Activated CD4-positive, CD25-positive, alpha-beta regulatory T cell treated with anti-CD3 and anti-CD28 coated beads, Interleukin-2, amount 50 U/mL, for 16 hours (primary cell): ENCODE measurements around the gene GMDS.

ENCODE experiments used
- DNase-seq: peaks from one replicate; pipeline ENCODE4 v3.0.0-alpha.2; 2020; ENCODE audit warnings: low read depth, low spot score

Gene GMDS

DNA sequence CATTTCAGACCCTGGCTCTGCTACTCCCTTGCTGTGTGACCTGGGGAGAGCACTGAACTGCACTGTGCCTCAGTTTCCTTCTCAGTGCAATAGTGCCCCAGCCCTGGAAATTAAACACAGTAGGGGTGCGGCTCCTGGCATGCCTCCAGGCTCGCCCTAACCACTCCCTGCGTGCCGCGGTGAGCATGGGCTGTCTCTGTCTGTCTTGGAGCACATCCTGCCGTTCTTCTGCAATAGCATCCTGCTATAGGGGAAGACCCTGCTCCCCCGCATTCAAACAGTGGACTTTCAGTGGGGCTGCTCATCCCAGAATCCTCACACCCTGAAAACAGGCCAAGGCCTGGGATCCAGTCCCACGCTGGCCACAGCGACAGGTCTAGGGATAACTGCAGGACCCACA, 506.2 kb downstream of the GMDS start:
- DNase-seq = no peak

- DNase-seq = no peak
Measured at GRCh38 chr6:1738558-1739081, 506.8 kb downstream of the GMDS start.

DNA sequence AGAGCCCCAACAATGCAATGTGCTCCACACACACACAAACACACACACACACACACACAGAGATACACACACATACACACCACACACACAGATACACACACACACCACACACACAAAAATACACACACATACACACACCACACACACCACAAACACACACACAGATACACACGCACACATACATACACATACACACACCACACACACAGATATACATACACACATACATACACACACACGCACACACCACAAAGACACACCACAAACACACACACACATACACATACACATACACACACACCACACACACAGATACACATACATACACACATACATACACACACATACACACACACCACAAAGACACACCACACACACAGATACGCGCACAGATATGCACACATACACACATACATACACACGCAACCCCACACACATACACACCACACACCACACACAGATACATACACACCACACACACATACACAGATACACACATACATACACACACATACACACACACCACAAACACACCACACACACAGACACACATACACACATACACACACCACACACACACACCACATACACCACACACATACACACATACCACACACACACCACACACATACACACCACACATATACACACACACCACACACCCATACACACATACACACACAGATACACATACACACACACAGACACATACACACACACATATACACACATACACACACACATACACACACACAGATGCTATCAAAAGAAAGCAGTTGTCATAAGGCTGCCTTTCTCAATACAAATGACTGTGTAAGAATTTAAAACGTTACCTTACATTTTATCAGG, 507.7 kb downstream of the GMDS start:
- no peak for DNase-seq

DNA sequence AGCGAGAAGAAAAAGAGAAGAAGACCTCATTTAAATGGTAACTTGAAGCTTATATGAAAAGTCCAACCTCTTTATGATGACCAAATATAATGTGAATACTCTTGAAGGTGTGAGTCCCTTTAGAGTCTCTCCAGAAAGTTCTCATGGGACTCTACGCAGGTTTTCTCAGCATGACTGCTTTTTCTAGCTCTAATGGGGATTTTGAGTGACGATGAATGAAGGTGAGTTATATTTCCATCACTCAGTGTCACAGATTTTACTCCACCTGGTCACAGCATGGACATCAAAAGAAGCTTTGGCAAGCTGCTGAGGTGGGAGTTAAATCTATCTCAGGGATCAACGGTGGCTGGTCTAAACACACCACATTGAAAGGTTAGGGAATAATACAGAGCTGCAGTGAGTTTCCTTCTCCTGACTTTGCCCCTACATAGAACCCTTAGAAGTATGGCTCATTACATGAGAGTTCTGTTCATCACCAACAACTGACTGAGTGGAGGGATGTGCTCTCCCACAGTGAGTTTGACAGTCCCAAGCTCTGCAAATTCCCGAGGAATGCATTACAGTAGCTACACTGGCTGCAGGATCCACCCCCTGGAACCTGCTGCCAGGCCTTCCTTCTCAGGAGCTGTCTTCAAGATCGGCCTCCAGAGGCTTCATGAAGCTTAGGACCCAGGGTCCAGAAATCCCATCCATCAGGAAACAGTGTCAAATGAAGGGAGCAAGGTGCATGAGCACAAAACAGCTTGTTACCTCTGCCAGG, 508.9 kb downstream of the GMDS start:
- DNase-seq = no peak

DNA sequence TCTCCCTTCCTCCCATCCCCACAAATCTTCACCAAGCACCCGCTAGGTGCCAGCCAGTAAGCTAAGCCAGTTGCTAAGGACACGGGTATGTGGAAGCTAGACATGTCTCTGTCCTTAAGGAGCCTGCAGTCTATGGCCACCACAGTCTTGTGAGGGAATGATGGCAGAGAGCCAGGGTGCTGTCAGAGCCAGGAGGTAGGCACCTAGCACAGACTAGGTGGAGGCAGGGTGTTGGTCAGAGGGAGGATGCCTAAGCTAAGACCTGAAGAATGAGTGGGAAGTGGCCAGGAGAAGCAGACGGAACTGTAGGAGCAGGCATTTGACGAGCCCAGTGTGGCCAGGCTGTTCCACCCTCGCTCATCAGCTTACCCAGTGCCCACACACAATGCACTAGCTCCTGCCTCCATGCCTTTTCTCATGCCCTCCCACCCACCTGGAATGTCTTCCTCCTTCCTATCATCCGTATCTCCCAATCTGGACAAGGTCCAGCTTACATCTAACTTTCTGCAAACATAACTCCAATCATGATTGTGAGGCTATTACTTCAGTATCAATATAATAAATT, 510.1 kb downstream of the GMDS start:
- DNase-seq = no peak

- no peak for DNase-seq
Measured at GRCh38 chr6:1730882-1731281, 514.5 kb downstream of the GMDS start.

- no peak for DNase-seq
Measured at GRCh38 chr6:1729750-1730140, 515.7 kb downstream of the GMDS start.

DNA sequence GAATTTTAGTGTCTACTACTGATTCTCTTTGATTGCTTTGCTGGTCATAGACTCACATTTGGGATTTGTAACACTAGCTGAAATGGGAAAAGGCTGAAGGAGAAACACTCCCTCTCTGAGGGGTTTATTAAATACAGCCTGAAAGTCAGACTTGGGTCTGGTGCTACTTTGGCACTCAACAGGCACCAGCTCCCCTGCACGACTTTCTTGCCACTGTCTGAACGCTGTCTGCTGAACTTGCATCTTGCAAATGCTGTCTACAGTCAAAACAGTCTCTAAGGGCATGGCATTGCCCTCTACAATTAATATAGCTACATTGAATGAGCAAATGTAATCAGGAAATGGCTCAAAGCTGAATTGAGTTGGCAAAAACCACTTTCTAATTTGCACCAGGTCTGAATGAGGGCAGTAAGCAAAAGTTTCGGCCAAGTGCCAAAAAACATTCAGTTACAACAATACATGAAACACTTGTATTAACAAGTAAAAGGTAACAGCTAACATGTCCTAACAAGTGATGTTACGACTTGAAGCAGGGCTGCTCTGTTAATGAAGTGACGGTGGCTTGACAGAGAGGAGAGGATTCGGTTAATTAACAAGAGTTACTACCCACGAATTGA, 516.2 kb downstream of the GMDS start:
- no peak for DNase-seq

DNA sequence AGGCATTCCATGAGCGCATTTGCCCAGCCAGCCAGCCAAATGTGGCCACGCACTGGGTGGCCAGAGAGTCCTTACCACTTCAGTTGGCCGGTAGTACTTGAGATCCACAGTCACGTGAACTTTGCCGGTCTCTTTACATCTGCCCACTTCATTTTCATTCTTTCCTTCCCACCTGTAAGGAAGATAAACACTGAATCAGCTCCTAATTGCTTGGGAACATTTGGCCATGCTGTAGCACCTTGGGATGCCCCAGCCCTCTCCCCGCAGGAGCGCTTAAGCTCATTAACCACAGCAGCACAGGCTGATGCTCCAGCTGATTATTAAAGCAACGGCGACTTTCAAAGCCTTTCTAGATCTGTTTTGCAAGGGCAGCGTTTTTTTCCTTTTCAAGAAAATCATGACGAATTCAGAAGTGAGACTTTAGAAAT, 519.0 kb downstream of the GMDS start:
- DNase-seq = no peak

- DNase-seq = no peak
Measured at GRCh38 chr6:1724616-1725015, 520.8 kb downstream of the GMDS start.

- DNase-seq = no peak
Measured at GRCh38 chr6:1724124-1724523, 521.3 kb downstream of the GMDS start.

- DNase-seq = no peak
Measured at GRCh38 chr6:1722801-1723200, 522.6 kb downstream of the GMDS start.

- DNase-seq = no peak
Measured at GRCh38 chr6:1720620-1721322, 524.6 kb downstream of the GMDS start.

DNA sequence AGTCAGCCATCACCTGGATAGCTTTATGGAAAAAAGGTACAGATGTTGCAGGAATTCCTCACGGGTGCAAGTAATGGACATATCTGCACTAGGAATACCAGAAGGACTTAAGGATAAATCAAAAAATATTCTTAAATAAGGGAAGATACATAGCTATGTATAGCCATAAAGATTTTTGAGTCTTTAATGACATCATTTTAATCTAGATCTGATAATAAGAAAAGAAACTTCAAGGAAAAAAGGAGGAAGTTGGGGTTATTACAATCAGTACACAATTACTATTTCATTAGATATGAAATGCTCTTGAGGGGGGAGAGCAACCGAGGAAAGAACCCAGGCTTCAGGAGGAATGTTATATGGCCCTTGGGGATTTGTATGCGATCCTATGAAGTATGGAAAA, 525.5 kb downstream of the GMDS start:
- no peak for DNase-seq

DNA sequence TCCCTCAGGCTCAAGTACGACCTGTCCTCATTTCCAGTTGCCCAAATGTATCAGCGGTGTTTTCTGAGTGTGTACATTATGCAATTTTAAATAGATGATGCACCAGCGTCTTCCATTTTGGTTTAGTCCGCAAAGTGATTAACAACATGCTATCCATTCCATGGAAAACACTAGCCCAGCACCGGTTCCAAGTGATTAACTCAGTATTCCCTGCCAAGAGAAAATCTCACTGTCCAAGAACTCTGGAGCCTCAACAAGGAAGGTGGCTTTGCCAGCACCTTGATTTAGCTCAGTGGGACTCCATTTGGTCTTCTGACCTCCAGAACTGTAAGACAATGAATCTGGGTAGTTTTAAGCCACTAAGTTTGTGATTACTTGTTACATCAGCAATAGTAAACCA, 528.5 kb downstream of the GMDS start:
- no peak for DNase-seq

- DNase-seq = no peak
Measured at GRCh38 chr6:1716396-1716795, 529.0 kb downstream of the GMDS start.

- no peak for DNase-seq
Measured at GRCh38 chr6:1715336-1715735, 530.1 kb downstream of the GMDS start.

DNA sequence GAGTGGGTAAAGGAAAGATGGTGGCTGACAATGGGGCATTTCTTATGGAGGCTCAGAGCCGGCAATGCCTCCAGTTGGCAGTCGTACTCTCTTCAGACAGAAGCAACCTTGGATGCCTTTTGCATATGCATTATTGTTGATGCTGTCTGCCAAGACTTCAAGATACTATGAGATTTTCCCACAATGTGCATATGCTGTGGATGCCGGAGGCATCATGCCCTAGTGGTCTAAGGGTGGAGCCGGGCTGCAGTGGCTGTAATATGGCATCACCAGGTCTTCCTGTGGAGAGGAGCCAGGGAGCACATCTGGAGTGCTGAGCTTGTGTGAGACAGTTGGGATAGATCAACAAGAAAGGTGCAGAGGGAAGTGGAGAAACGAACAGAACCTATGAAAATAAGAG, 530.8 kb downstream of the GMDS start:
- DNase-seq = no peak

DNA sequence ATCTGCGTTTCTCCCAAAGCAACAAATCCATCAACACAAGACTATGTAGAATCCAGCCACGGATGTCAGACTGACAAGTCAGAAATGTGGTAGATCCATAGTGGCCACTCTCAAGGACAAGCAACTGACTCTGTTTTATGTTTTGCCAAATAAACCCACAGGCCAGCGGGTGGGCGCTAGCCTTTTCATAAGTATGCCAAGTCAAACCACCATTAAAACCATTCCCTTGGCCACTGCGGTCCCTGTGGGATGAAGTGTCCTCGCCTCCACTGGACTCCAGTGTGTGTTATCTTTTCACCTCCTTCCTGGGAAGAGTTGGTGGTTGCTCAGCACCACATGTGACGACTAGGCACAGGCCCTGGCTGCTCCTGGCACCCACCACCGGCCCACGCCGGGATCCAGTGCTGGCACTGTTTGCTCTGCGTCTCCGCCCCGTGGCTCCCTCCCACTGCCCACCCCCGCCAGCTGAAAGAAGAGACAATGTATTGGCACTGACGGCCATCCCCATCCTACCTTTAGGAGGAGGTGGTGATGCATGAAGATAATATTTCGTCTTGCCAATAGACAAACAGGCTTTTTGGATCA, 532.3 kb downstream of the GMDS start:
- DNase-seq = no peak

DNA sequence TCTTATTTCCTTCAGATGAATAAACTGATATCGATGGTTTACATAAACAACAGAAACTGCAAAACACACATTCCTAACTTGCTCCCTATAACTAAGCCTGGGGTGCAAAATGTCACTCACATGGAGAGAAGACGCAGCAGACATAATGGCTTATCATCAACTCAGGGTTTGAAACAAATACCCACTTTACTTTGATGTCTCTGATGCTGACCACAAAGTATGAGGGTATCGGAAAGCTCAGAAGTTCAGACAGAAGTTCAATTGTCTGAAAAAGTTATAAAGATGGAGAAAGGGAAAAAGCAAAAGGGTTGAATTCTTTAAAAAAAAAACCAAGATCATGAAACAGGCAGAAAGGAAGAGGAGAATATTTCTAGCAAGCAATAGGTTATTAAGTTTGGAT, 533.0 kb downstream of the GMDS start:
- no peak for DNase-seq

GRCh38 chr6:1711136-1711535, 534.3 kb downstream of the GMDS start:
- DNase-seq = no peak
